Measurements from ENCODE around the gene RGS9BP. TPM values are rescaled to one million over a fixed set of nuclear protein-coding genes. Genes with fewer than 3 reads are reported as not detected.

RGS9BP gene
- total and polyA plus RNA-seq, 5 donors from 2014 or later = 0.26 to 0.39 (median 0.32) TPM; not detected in 2

DNA sequence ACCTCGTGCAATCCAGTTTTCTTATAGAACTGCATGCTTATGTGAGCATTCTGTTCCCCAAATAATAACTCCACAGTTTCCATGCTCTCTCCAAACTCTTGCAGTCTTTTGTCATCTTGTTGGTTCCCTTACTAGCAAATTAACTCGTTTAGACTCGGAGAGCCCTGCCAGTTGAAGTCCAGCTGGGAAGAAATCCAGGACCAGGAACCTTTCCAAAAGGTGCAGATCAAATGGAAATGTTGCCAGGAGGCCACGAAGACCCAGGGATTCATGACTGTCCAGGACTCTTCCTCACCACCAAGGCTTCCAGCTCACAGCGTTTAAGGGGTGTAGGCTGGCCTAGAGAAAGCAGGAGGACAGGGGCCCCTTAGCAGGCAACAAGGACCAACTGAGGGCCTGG, 41.8 kb downstream of the RGS9BP start:
- Histone ChIP-seq H3K27ac (ENCODE audit: insufficient read depth, low read length, poor library complexity, severe bottlenecking) (no peak overlapping the region), H3K9me3 (ENCODE audit: control insufficient read depth in 2 of 2, low read length in 2 of 2) (no peaks in the 10 kb centered on the region), H3K36me3 (ENCODE audit: control insufficient read depth, insufficient read depth, low read length) (peaks cover 15% of the 10 kb centered on the region), H3K4me1 (ENCODE audit: control insufficient read depth, insufficient read depth, low read length, poor library complexity, severe bottlenecking) (no peaks in the 10 kb centered on the region), H3K27me3 (ENCODE audit: control insufficient read depth, insufficient read depth, low read length) (no peaks in the 10 kb centered on the region), H3K4me3 (ENCODE audit: low read depth, low read length) (no peak overlapping the region)
- Mint-ChIP-seq H3K4me3 (no peak overlapping the region), H3K36me3 (peaks cover 14% of the 10 kb centered on the region), H3K27me3 (no peaks in the 10 kb centered on the region), H3K9me3 (no peaks in the 10 kb centered on the region), H3K27ac (no peak overlapping the region), H3K4me1 (peaks cover 0 to 3% (median 0%) of the 10 kb centered on the region in 4 donors)
- ATAC-seq (ENCODE audit: low read depth in 2 of 2) = no peak
- DNase-seq = no peak

DNA sequence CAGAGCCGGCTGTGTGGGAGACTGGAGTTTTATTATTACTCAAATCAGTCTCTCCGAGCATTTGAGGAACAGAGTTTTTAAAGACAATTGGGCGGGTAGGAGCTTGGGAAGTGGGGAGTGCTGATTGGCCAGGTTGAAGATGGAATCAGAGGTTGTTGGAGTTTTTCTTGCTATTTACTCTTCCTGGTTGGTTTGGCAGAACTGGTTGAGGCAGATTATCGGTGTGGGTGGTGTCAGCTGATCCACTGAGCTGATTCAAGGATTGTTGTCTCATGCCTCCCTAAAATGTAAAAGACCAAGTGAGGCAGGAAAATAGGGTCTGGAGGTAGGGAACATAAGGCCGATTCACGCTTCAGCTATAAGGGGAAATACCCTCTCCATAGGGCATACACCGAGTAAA, 42.6 kb downstream of the RGS9BP start:
- Mint-ChIP-seq H3K27me3 (no peaks in the 10 kb centered on the region), H3K9me3 (no peaks in the 10 kb centered on the region), H3K4me3 (no peak overlapping the region), H3K36me3 (peaks cover 13% of the 10 kb centered on the region), H3K27ac (peak overlapping the region in 1 of 3 donors; percentile 61), H3K4me1 (peaks cover 0 to 3% (median 0%) of the 10 kb centered on the region in 4 donors)
- H3K4me3 ChIP-seq (ENCODE audit: low read depth, low read length) = no peak overlapping the region
- no peaks in the 10 kb centered on the region for H3K4me1 ChIP-seq (ENCODE audit: control insufficient read depth, insufficient read depth, low read length, poor library complexity, severe bottlenecking)
- H3K36me3 ChIP-seq (ENCODE audit: control insufficient read depth, insufficient read depth, low read length) = peaks cover 9% of the 10 kb centered on the region
- ATAC-seq (ENCODE audit: low read depth in 2 of 2) = no peak
- no peaks in the 10 kb centered on the region for H3K27me3 ChIP-seq (ENCODE audit: control insufficient read depth, insufficient read depth, low read length)
- no peaks in the 10 kb centered on the region for H3K9me3 ChIP-seq (ENCODE audit: control insufficient read depth in 2 of 2, low read length in 2 of 2)
- DNase-seq = no peak
- H3K27ac ChIP-seq (ENCODE audit: insufficient read depth, low read length, poor library complexity, severe bottlenecking) = no peak overlapping the region

DNA sequence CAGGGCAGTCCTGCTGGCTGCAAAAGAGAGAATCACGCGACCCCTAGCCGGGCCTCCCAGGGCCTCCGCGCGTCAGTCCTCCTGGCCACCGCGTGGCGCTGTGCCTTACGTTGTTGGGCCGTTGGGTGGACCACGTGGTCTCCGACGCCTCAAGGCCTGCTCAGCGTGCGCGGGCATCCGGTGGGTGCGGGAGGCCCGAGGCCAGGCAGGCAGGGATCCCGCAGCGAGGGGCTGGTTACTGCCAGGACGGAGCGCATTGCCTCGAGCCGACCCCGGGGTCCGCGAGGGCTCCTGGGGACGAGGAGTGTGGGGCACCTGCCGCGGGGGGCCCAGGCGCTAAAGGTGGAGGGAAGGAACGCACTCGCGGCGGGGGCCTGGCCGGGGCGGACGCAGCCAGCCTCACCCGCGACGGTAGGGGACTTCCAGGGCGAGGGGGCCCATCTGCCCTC, 44.0 kb downstream of the RGS9BP start, which contains the start of gene TDRD12:
TSS of gene TDRD12 (plus strand) at position 157 of the 449 bp plus-strand sequence. CDS start 306 bp downstream, outside the sequence.
- Histone ChIP-seq H3K27me3 (ENCODE audit: control insufficient read depth, insufficient read depth, low read length) (no peaks in the 10 kb centered on the region), H3K4me1 (ENCODE audit: control insufficient read depth, insufficient read depth, low read length, poor library complexity, severe bottlenecking) (no peaks in the 10 kb centered on the region), H3K27ac (ENCODE audit: insufficient read depth, low read length, poor library complexity, severe bottlenecking) (no peak within 1 kb of the TSS), H3K36me3 (ENCODE audit: control insufficient read depth, insufficient read depth, low read length) (peaks cover 3% of the 10 kb centered on the region), H3K9me3 (ENCODE audit: control insufficient read depth in 2 of 2, low read length in 2 of 2) (no peaks in the 10 kb centered on the region), H3K4me3 (ENCODE audit: low read depth, low read length) (no peak within 1 kb of the TSS)
- DNase-seq (no peak), ATAC-seq (ENCODE audit: low read depth in 2 of 2) (no peak)
- Mint-ChIP-seq H3K36me3 (peaks cover 8% of the 10 kb centered on the region), H3K27ac (peak within 1 kb of the TSS in 1 of 3 donors; percentile 32), H3K4me3 (no peak within 1 kb of the TSS), H3K27me3 (no peaks in the 10 kb centered on the region), H3K4me1 (peaks cover 0 to 3% (median under 1%) of the 10 kb centered on the region in 4 donors), H3K9me3 (no peaks in the 10 kb centered on the region)

DNA sequence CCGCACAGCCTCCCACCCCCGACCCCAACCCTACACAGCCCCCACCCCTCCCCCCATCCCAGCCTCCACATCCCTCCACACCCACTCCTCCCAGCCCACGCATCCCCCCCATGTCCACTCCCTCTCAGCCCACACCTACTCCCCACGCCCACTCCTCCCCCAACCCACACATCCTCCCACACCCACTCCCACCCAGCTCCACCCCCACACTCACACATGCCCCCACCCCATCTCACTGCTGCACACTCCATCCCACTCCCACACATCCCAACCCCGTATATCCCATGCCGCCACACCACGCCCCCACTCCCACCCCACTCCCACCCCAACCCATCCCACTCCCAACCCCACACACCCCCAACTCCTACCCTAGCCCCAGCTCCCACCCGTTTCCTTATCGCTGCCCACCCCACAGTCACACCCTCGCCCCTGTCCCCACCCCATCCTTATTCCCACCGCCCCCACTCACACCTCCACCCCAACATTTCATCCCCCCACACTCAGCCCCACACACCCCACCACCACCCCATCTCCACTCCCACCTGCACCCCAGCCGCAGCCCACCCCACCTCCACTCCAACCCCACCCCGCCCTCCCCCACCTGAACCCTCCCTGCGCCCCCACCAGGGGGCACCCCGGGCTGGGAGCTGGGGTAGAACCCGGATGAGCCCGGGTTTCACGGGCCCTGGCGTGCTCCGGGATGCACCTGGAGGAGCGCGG, 44.7 kb downstream of the RGS9BP start:
- no peaks in the 10 kb centered on the region for H3K27me3 Mint-ChIP-seq
- peaks cover 5% of the 10 kb centered on the region for H3K36me3 Mint-ChIP-seq
- no peak overlapping the region for H3K4me3 Mint-ChIP-seq
- Histone ChIP-seq H3K4me1 (ENCODE audit: control insufficient read depth, insufficient read depth, low read length, poor library complexity, severe bottlenecking) (no peaks in the 10 kb centered on the region), H3K9me3 (ENCODE audit: control insufficient read depth in 2 of 2, low read length in 2 of 2) (no peaks in the 10 kb centered on the region), H3K4me3 (ENCODE audit: low read depth, low read length) (no peak overlapping the region), H3K27ac (ENCODE audit: insufficient read depth, low read length, poor library complexity, severe bottlenecking) (no peak overlapping the region), H3K36me3 (ENCODE audit: control insufficient read depth, insufficient read depth, low read length) (peaks cover 3% of the 10 kb centered on the region), H3K27me3 (ENCODE audit: control insufficient read depth, insufficient read depth, low read length) (no peaks in the 10 kb centered on the region)
- H3K27ac Mint-ChIP-seq = no peak overlapping the region
- no peak for DNase-seq
- ATAC-seq (ENCODE audit: low read depth in 2 of 2) = no peak
- H3K9me3 Mint-ChIP-seq = no peaks in the 10 kb centered on the region
- peaks cover 0 to 3% (median 0%) of the 10 kb centered on the region in 4 donors for H3K4me1 Mint-ChIP-seq

DNA sequence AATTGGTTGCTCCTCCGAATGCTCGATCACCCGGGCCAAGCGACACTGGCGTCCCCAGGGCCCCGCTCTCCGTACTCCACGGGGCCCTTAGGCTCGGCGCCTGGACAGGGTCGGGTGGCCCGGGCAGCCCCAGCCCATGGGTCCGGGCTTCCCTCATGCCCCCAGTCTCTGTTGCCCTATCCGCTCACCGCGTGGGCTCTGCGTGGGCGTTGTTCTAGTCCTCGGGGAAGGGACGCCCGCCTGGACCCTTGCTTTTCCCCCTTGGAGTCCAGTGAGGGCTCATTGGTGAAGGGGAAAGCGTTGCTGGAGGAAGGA, 45.2 kb downstream of the RGS9BP start:
- Histone ChIP-seq H3K27ac (ENCODE audit: insufficient read depth, low read length, poor library complexity, severe bottlenecking) (no peak overlapping the region), H3K27me3 (ENCODE audit: control insufficient read depth, insufficient read depth, low read length) (no peaks in the 10 kb centered on the region), H3K9me3 (ENCODE audit: control insufficient read depth in 2 of 2, low read length in 2 of 2) (no peaks in the 10 kb centered on the region), H3K4me1 (ENCODE audit: control insufficient read depth, insufficient read depth, low read length, poor library complexity, severe bottlenecking) (no peaks in the 10 kb centered on the region), H3K4me3 (ENCODE audit: low read depth, low read length) (no peak overlapping the region), H3K36me3 (ENCODE audit: control insufficient read depth, insufficient read depth, low read length) (peaks cover 3% of the 10 kb centered on the region)
- Mint-ChIP-seq H3K36me3 (peaks cover 5% of the 10 kb centered on the region), H3K27ac (no peak overlapping the region), H3K9me3 (no peaks in the 10 kb centered on the region), H3K4me1 (peaks cover 0 to 3% (median 0%) of the 10 kb centered on the region in 4 donors), H3K27me3 (no peaks in the 10 kb centered on the region), H3K4me3 (no peak overlapping the region)
- ATAC-seq (ENCODE audit: low read depth in 2 of 2) (no peak), DNase-seq (no peak)

Other genes starting within 250 kb of the RGS9BP start
- 35.3 TPM for gene PDCD5, start 94.7 kb upstream of the RGS9BP start, total RNA-seq
- 100 to 1,000 TPM; 139 to 201 (median 150) TPM for gene PDCD5, start 94.7 kb upstream of the RGS9BP start, polyA plus RNA-seq
- gene ANKRD27, start 668 bp upstream of the RGS9BP start, total RNA-seq = 39.0 TPM
- 10 to 100 TPM; 17.2 to 22.8 (median 19.0) TPM for gene ANKRD27, start 668 bp upstream of the RGS9BP start, polyA plus RNA-seq
- 7.3 TPM for gene NUDT19, start 16.0 kb downstream of the RGS9BP start, total RNA-seq
- gene NUDT19, start 16.0 kb downstream of the RGS9BP start, polyA plus RNA-seq = 1 to 10 TPM; 3.1 to 5.0 (median 4.0) TPM
- 0.42 TPM for gene TDRD12, start 43.9 kb downstream of the RGS9BP start, total RNA-seq
- under 1 TPM in 3 of 4 donors, not detected in 1; 0.35 to 1.00 (median 0.48) TPM for gene TDRD12, start 43.9 kb downstream of the RGS9BP start, polyA plus RNA-seq
- 0.32 TPM for gene SLC7A9, start 193.9 kb downstream of the RGS9BP start, total RNA-seq
- not detected for gene SLC7A9, start 193.9 kb downstream of the RGS9BP start, polyA plus RNA-seq

All from CD4-positive, CD25-positive, alpha-beta regulatory T cell (primary cell).